ENCODE results near the gene PDGFA. TPM values are rescaled to one million over a fixed set of nuclear protein-coding genes. Genes with fewer than 3 reads are reported as not detected.

PDGFA gene
- total RNA-seq, 4 donors from 2014 or later = 60.2 to 123 (median 104) TPM

- Histone ChIP-seq H3K27me3 (no peaks in the 10 kb centered on the region), H3K9me3 (no peaks in the 10 kb centered on the region), H3K27ac (no peak overlapping the region), H3K4me3 (no peak overlapping the region), H3K36me3 (peaks cover 0 to 13% (median 0%) of the 10 kb centered on the region in 4 donors), H3K4me1 (peaks cover 24 to 44% (median 42%) of the 10 kb centered on the region in 4 donors)
- intact Hi-C loops (cut with DNase I; ENCODE audit: low total_unique reads) (loop anchor here (10.0 kb wide), 2 partner anchors 214 to 264 kb away; partner anchors contain the start of genes DNAAF5 and PRKAR1B), in situ Hi-C loops (cut with MboI; ENCODE audit: low pct_ligation_motif_present in 1 of 4, low pct_unique_long_range_greater_than_20kb in 1 of 4, low sequenced_read_pairs in 3 of 4) (no loop called here)
- WGBS, 2 donors (ENCODE audit: low coverage in 1 of 2) = 82 to 97% methylated on average over 5 to 23 of the region's 25 CpGs
- no peak for DNase-seq
- no peak for TF ChIP-seq POLR2AphosphoS5 (IDR thresholded peaks at IDR 0.05)
- TF ChIP-seq POLR2A (IDR thresholded peaks at IDR 0.05) = no peak
- TF ChIP-seq CTCF (IDR thresholded peaks at IDR 0.05) = no peak
- TF ChIP-seq EP300 (IDR thresholded peaks at IDR 0.05; ENCODE audit: low read depth) = no peak
These were observed 8.8 kb downstream of the PDGFA start for GRCh38 chr7:510782-511281.

DNA sequence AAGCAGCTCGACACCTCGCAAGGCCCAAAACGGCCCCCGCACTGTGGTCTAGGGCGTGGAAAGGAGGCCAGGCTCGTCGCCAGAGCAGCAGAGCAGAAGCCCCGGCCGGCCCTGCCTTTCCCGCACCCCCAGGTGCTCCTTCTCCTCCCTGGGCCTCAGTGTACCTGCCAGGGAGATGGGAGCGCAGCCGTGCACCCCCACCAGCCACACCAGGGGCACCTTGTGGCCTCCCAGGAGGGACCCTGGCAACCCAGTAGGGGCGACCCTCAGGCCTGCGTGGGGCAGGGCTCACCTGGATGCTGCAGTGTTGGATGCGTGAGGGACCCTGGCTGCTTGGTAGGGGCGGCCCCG, 9.5 kb downstream of the PDGFA start:
- 88% methylated on average over 15 of the region's 17 CpGs; no CpG with 5 or more reads in 1 of the 2 donors for WGBS, 2 donors (ENCODE audit: low coverage in 1 of 2)
- TF ChIP-seq EP300 (IDR thresholded peaks at IDR 0.05; ENCODE audit: low read depth) = no peak
- no peak for TF ChIP-seq CTCF (IDR thresholded peaks at IDR 0.05)
- TF ChIP-seq POLR2AphosphoS5 (IDR thresholded peaks at IDR 0.05) = no peak
- TF ChIP-seq POLR2A (IDR thresholded peaks at IDR 0.05) = no peak
- H3K9me3 ChIP-seq = no peaks in the 10 kb centered on the region
- peaks cover 0 to 13% (median 0%) of the 10 kb centered on the region in 4 donors for H3K36me3 ChIP-seq
- H3K27ac ChIP-seq = no peak overlapping the region
- H3K27me3 ChIP-seq = no peaks in the 10 kb centered on the region
- in situ Hi-C loops (cut with MboI; ENCODE audit: low pct_ligation_motif_present in 1 of 4, low pct_unique_long_range_greater_than_20kb in 1 of 4, low sequenced_read_pairs in 3 of 4) = no loop called here
- intact Hi-C loops (cut with DNase I; ENCODE audit: low total_unique reads) = loop anchor here (10.0 kb wide), 2 partner anchors 215 to 265 kb away; partner anchors contain the start of genes DNAAF5 and PRKAR1B
- no peak overlapping the region for H3K4me3 ChIP-seq
- H3K4me1 ChIP-seq = peaks cover 24 to 44% (median 42%) of the 10 kb centered on the region in 4 donors
- no peak for DNase-seq

- Histone ChIP-seq H3K36me3 (peaks cover 0 to 13% (median 0%) of the 10 kb centered on the region in 4 donors), H3K4me3 (no peak overlapping the region), H3K27ac (no peak overlapping the region), H3K4me1 (peaks cover 25 to 44% (median 42%) of the 10 kb centered on the region in 4 donors), H3K9me3 (no peaks in the 10 kb centered on the region), H3K27me3 (no peaks in the 10 kb centered on the region)
- intact Hi-C loops (cut with DNase I; ENCODE audit: low total_unique reads) = loop anchor here (10.0 kb wide), 2 partner anchors 215 to 265 kb away; partner anchors contain the start of genes DNAAF5 and PRKAR1B
- no peak for DNase-seq
- no peak for TF ChIP-seq EP300 (IDR thresholded peaks at IDR 0.05; ENCODE audit: low read depth)
- no peak for TF ChIP-seq POLR2AphosphoS5 (IDR thresholded peaks at IDR 0.05)
- no peak for TF ChIP-seq POLR2A (IDR thresholded peaks at IDR 0.05)
- no peak for TF ChIP-seq CTCF (IDR thresholded peaks at IDR 0.05)
- 92% methylated on average over 19 of the region's 20 CpGs; no CpG with 5 or more reads in 1 of the 2 donors for WGBS, 2 donors (ENCODE audit: low coverage in 1 of 2)
- in situ Hi-C loops (cut with MboI; ENCODE audit: low pct_ligation_motif_present in 1 of 4, low pct_unique_long_range_greater_than_20kb in 1 of 4, low sequenced_read_pairs in 3 of 4) = no loop called here
These were observed 10.1 kb downstream of the PDGFA start for GRCh38 chr7:509426-510130.

DNA sequence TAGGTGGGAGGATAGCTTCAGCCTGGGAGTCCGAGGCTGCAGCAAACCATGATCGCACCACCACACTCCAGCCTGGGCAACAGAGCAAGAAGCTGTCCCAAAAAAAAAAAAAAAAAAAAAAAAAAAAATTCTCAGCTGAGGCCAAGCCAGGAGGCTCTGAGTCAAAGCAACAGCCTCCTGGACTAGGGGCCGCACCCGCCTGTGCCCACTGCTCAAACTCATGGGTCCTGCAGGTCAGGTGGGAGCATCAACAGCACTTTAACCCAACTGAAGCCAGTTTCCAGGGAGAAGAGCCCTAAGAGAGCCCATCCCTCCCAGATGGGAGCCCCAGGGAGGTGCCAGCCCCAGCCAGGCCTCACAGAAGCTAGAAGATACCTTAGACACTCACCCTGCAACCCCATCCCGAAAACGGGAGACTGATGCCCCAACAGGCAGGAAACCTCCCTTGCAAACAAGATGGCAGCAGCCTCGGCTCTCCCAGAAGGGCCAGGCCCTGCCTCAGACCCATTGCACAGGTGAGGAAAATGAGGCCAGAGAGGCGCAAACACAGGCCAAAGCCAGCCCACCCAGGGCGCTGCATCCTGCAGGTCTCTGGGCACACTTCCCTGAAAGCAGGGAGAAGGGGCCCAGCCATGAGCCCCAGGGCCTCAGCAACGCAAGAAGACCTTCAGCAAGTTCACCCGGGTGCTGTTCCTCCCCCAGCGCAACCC, 11.0 kb downstream of the PDGFA start:
- Histone ChIP-seq H3K27ac (no peak overlapping the region), H3K4me3 (no peak overlapping the region), H3K27me3 (no peaks in the 10 kb centered on the region), H3K4me1 (peaks cover 32 to 45% (median 44%) of the 10 kb centered on the region in 4 donors), H3K9me3 (no peaks in the 10 kb centered on the region), H3K36me3 (peaks cover 0 to 13% (median 0%) of the 10 kb centered on the region in 4 donors)
- 85 to 96% methylated on average over 4 to 10 of the region's 12 CpGs for WGBS, 2 donors (ENCODE audit: low coverage in 1 of 2)
- no peak for DNase-seq
- no peak for TF ChIP-seq POLR2AphosphoS5 (IDR thresholded peaks at IDR 0.05)
- no peak for TF ChIP-seq EP300 (IDR thresholded peaks at IDR 0.05; ENCODE audit: low read depth)
- no peak for TF ChIP-seq CTCF (IDR thresholded peaks at IDR 0.05)
- TF ChIP-seq POLR2A (IDR thresholded peaks at IDR 0.05) = no peak
- intact Hi-C loops (cut with DNase I; ENCODE audit: low total_unique reads) (no loop called here), in situ Hi-C loops (cut with MboI; ENCODE audit: low pct_ligation_motif_present in 1 of 4, low pct_unique_long_range_greater_than_20kb in 1 of 4, low sequenced_read_pairs in 3 of 4) (no loop called here)
